ELF-1 (cell line): ENCODE results near the gene HOXD1.

ENCODE experiments used
- DNase-seq: peaks from one replicate; pipeline ENCODE4 v3.0.0-alpha.2; 2016; ENCODE audit warnings: low read depth, low spot score

Gene HOXD1

GRCh38 chr2:176152350-176153181 lies 35.9 kb upstream of the HOXD1 start:
- no peak for DNase-seq

GRCh38 chr2:176154576-176155252 lies 33.8 kb upstream of the HOXD1 start:
- no peak for DNase-seq

GRCh38 chr2:176155356-176156044 lies 33.0 kb upstream of the HOXD1 start:
- no peak for DNase-seq

GRCh38 chr2:176156301-176156806 lies 32.1 kb upstream of the HOXD1 start:
- no peak for DNase-seq

GRCh38 chr2:176156807-176157498 lies 31.5 kb upstream of the HOXD1 start, which contains the start of gene HOXD3:
TSS of gene HOXD3 (plus strand) at chr2:176157307. CDS start at chr2:176169115, 11,808 bp downstream.
- DNase-seq: no peak

GRCh38 chr2:176157499-176158185 lies 30.8 kb upstream of the HOXD1 start:
- peak; percentile 72 for DNase-seq

GRCh38 chr2:176158186-176158591 lies 30.3 kb upstream of the HOXD1 start:
- DNase-seq: peak; percentile 48

GRCh38 chr2:176158855-176159662 lies 29.4 kb upstream of the HOXD1 start:
- no peak for DNase-seq

GRCh38 chr2:176159663-176160250 lies 28.7 kb upstream of the HOXD1 start:
- DNase-seq: peak; percentile 47

- peak; percentile 25 for DNase-seq
These were observed 28.1 kb upstream of the HOXD1 start for GRCh38 chr2:176160251-176160985.

GRCh38 chr2:176160986-176161824 lies 27.3 kb upstream of the HOXD1 start:
- peak; percentile 19 for DNase-seq

- peak; percentile 17 for DNase-seq
These were observed 26.4 kb upstream of the HOXD1 start for GRCh38 chr2:176161825-176162626.

- DNase-seq: no peak
These were observed 25.4 kb upstream of the HOXD1 start for GRCh38 chr2:176162911-176163671.

- no peak for DNase-seq
These were observed 24.8 kb upstream of the HOXD1 start for GRCh38 chr2:176163672-176164056.

GRCh38 chr2:176164201-176164600 lies 24.3 kb upstream of the HOXD1 start:
- no peak for DNase-seq

- no peak for DNase-seq
These were observed 23.7 kb upstream of the HOXD1 start for GRCh38 chr2:176164611-176165369.
